ENCODE results near the gene PRMT1.
A peak's percentile ranks its signal among the peaks of the same experiment; 100 is the strongest.

PRMT1 gene

GRCh38 chr19:49667473-49667872 lies 9.6 kb upstream of the PRMT1 start:
- no peak for DNase-seq (ENCODE audit: low read depth)

- no peak for DNase-seq (ENCODE audit: low read depth)
These were observed 7.6 kb upstream of the PRMT1 start for GRCh38 chr19:49669516-49669915.

GRCh38 chr19:49672131-49672919 lies 4.7 kb upstream of the PRMT1 start:
- DNase-seq (ENCODE audit: low read depth): no peak

- no peak for DNase-seq (ENCODE audit: low read depth)
These were observed 811 bp upstream of the PRMT1 start for GRCh38 chr19:49676136-49676783.

- peak; percentile 100 for DNase-seq (ENCODE audit: low read depth)
These were observed 264 bp upstream of the PRMT1 start for GRCh38 chr19:49676784-49677230.

- DNase-seq (ENCODE audit: low read depth): no peak
These were observed 1.0 kb downstream of the PRMT1 start for GRCh38 chr19:49677901-49678674.

- DNase-seq (ENCODE audit: low read depth): no peak
These were observed 2.1 kb downstream of the PRMT1 start for GRCh38 chr19:49678985-49679770.

- DNase-seq (ENCODE audit: low read depth): no peak
These were observed 2.8 kb downstream of the PRMT1 start for GRCh38 chr19:49679771-49680413.

- peak; percentile 53 for DNase-seq (ENCODE audit: low read depth)
These were observed 3.6 kb downstream of the PRMT1 start for GRCh38 chr19:49680421-49681351.

- DNase-seq (ENCODE audit: low read depth): no peak
These were observed 4.8 kb downstream of the PRMT1 start for GRCh38 chr19:49681830-49682229.

- DNase-seq (ENCODE audit: low read depth): no peak
These were observed 5.2 kb downstream of the PRMT1 start for GRCh38 chr19:49682274-49682673.

GRCh38 chr19:49683814-49684250 lies 6.8 kb downstream of the PRMT1 start:
- DNase-seq (ENCODE audit: low read depth): no peak

- no peak for DNase-seq (ENCODE audit: low read depth)
These were observed 7.3 kb downstream of the PRMT1 start for GRCh38 chr19:49684251-49684982.

- no peak for DNase-seq (ENCODE audit: low read depth)
These were observed 8.0 kb downstream of the PRMT1 start for GRCh38 chr19:49684983-49685553.

- DNase-seq (ENCODE audit: low read depth): no peak
These were observed 8.8 kb downstream of the PRMT1 start for GRCh38 chr19:49685845-49686332.

- no peak for DNase-seq (ENCODE audit: low read depth)
These were observed 9.5 kb downstream of the PRMT1 start for GRCh38 chr19:49686503-49687088.

- no peak for DNase-seq (ENCODE audit: low read depth)
These were observed 10.1 kb downstream of the PRMT1 start for GRCh38 chr19:49687150-49687549.

GRCh38 chr19:49687566-49688316 lies 10.7 kb downstream of the PRMT1 start:
- DNase-seq (ENCODE audit: low read depth): no peak
